ENCODE measurements around the gene PSMB3.

DNA sequence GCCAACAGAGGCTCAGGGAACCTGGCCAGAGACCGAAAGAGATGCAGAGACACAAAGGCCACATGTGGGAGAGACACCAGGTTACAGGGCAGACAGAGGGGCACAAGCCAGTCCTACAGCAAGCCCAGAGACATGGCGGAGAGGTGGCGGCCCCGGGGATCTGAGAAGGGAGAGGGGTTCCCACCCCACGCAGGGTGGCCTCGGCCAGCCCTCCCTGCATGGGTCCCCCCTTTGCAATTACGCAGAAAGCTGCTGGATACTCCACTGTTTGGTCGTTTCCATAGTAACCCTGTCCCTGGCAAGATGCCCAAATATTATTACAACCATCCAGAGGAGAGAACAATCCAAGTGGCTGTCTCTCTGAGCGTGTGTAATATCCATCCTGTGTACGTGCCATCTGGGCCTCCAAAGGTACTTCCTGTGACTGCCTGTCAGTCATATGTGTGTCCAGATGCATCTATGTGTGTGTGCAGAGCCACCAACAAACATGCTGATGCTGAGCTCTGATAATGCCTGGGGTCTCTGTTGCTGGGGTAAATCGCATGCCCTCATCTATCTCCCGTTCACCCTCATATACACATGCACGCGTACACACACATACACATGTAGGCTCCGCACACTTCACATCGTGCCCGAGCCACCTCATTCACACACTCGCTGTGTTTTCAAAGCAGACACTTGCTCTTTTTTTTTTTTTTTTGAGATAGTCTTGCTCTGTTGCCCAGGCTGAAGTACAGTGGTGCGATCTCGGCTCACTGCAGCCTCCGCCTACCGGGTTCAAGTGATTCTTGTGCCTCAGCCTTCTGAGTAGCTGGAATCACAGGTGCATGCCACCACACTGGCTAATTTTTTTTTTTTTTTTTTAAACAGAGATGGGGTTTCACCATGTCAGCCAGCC, 9.9 kb upstream of the PSMB3 start:
- TF ChIP-seq CTCF (IDR thresholded peaks at IDR 0.05; ENCODE audit: borderline replicate concordance, extremely low read depth, low read length, poor library complexity, severe bottlenecking) (no peak), EZH2 (IDR thresholded peaks at IDR 0.05; ENCODE audit: borderline replicate concordance, low read depth, low read length, severe bottlenecking) (no peak)

Data from DND-41 (cell line).